ENCODE measurements around the gene ULK3.

DNA sequence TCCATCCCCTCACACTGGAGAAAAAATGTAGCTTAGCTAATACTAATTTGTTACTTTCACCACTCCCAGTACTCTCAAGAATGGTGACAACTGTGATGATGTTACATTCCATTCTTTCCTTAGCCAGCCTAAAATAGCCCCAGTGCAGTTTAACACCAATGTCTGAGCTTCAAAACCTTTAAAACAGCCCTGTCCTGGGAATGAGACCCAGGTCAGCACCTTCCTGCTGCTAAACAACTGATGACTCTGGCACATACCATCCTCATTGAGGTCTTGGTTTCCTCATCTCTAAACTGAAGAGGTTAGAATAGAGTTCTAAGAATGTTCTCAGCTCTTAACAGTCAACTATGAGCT is 26.4 kb upstream of the ULK3 start:
- TF ChIP-seq, protein P1, sequence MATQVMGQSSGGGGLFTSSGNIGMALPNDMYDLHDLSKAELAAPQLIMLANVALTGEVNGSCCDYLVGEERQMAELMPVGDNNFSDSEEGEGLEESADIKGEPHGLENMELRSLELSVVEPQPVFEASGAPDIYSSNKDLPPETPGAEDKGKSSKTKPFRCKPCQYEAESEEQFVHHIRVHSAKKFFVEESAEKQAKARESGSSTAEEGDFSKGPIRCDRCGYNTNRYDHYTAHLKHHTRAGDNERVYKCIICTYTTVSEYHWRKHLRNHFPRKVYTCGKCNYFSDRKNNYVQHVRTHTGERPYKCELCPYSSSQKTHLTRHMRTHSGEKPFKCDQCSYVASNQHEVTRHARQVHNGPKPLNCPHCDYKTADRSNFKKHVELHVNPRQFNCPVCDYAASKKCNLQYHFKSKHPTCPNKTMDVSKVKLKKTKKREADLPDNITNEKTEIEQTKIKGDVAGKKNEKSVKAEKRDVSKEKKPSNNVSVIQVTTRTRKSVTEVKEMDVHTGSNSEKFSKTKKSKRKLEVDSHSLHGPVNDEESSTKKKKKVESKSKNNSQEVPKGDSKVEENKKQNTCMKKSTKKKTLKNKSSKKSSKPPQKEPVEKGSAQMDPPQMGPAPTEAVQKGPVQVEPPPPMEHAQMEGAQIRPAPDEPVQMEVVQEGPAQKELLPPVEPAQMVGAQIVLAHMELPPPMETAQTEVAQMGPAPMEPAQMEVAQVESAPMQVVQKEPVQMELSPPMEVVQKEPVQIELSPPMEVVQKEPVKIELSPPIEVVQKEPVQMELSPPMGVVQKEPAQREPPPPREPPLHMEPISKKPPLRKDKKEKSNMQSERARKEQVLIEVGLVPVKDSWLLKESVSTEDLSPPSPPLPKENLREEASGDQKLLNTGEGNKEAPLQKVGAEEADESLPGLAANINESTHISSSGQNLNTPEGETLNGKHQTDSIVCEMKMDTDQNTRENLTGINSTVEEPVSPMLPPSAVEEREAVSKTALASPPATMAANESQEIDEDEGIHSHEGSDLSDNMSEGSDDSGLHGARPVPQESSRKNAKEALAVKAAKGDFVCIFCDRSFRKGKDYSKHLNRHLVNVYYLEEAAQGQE (IDR thresholded peaks at IDR 0.05; ENCODE audit: insufficient replicate concordance, low read depth) = no peak
- TF ChIP-seq SPI1 (IDR thresholded peaks at IDR 0.05; ENCODE audit: borderline replicate concordance, low read depth) = no peak
- TF ChIP-seq, protein P2, sequence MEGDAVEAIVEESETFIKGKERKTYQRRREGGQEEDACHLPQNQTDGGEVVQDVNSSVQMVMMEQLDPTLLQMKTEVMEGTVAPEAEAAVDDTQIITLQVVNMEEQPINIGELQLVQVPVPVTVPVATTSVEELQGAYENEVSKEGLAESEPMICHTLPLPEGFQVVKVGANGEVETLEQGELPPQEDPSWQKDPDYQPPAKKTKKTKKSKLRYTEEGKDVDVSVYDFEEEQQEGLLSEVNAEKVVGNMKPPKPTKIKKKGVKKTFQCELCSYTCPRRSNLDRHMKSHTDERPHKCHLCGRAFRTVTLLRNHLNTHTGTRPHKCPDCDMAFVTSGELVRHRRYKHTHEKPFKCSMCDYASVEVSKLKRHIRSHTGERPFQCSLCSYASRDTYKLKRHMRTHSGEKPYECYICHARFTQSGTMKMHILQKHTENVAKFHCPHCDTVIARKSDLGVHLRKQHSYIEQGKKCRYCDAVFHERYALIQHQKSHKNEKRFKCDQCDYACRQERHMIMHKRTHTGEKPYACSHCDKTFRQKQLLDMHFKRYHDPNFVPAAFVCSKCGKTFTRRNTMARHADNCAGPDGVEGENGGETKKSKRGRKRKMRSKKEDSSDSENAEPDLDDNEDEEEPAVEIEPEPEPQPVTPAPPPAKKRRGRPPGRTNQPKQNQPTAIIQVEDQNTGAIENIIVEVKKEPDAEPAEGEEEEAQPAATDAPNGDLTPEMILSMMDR (IDR thresholded peaks at IDR 0.05; ENCODE audit: insufficient read depth, low read length) = no peak
